Measurements from ENCODE around the gene FYB1.

Gene FYB1

DNA sequence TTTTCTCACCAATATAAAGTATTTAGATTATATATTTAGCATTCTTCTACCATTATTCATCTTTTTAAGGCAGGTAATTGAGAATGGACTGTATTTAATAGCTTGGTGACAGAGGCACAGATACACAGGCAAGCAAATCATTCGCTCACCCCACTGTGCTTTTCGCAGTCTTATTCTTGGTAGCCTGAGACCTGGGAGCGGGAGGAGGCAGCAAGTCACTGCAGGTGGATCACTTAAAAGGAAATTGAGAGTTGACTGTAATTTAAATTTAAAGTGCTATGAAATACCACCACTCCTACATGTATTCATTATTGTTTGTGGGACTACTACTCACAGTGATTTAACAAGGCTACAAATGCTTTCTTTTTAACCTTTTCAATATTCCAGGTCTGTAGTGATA lies 154.9 kb downstream of the FYB1 start:
- WGBS, 2 donors (ENCODE audit: extremely low coverage in 2 of 2, insufficient read length in 2 of 2, insufficient replicate concordance in 1 of 2) = no CpG with 5 or more reads among the region's 3 CpGs
- peaks cover 9 to 20% of the 10 kb centered on the region in 2 donors for H3K9me3 ChIP-seq (replicated peaks in 1 of 2; ENCODE audit: control insufficient read depth in 2 of 2, insufficient read depth in 1 of 2, low read depth in 1 of 2, low read length in 2 of 2)

GRCh38 chr5:39063037-39063436 lies 156.3 kb downstream of the FYB1 start:
- H3K18ac ChIP-seq (ENCODE audit: low read length) = no peak overlapping the region
- no peak overlapping the region for H3K23ac ChIP-seq (ENCODE audit: low read depth, low read length, poor library complexity)
- H3K4me3 ChIP-seq (ENCODE audit: low read length in 2 of 2) = no peak overlapping the region
- no peaks in the 10 kb centered on the region for H3K4me1 ChIP-seq (ENCODE audit: control insufficient read depth in 2 of 2, insufficient read depth in 1 of 2, low read depth in 1 of 2, low read length in 2 of 2)
- no CpG with 5 or more reads among the region's 2 CpGs for WGBS, 2 donors (ENCODE audit: extremely low coverage in 2 of 2, insufficient read length in 2 of 2, insufficient replicate concordance in 1 of 2)
- H4K8ac ChIP-seq (ENCODE audit: low read depth, low read length) = no peak overlapping the region
- no peak overlapping the region for H3K27ac ChIP-seq (replicated peaks; ENCODE audit: low read length)
- H2AFZ ChIP-seq (ENCODE audit: low read length) = no peak overlapping the region
- no peaks in the 10 kb centered on the region for H3K27me3 ChIP-seq (ENCODE audit: control insufficient read depth in 3 of 3, insufficient read depth in 3 of 3, low read depth in 1 of 3, low read length in 3 of 3)
- no peak overlapping the region for H3K4ac ChIP-seq (ENCODE audit: low read length)
- H2BK5ac ChIP-seq (ENCODE audit: low read length) = no peak overlapping the region
- H3K36me3 ChIP-seq (replicated peaks in 1 of 2; ENCODE audit: control insufficient read depth in 2 of 2, insufficient read depth in 2 of 2, low read length in 2 of 2) = peaks cover 6 to 15% of the 10 kb centered on the region in 2 donors
- H2AK5ac ChIP-seq (ENCODE audit: low read depth, low read length) = no peak overlapping the region
- no peak overlapping the region for H2BK15ac ChIP-seq (ENCODE audit: low read length)
- no peaks in the 10 kb centered on the region for H3K79me1 ChIP-seq (ENCODE audit: low read depth, low read length)
- H4K91ac ChIP-seq (ENCODE audit: low read depth, low read length, poor library complexity) = no peak overlapping the region
- H3K9me3 ChIP-seq (replicated peaks in 1 of 2; ENCODE audit: control insufficient read depth in 2 of 2, insufficient read depth in 1 of 2, low read depth in 1 of 2, low read length in 2 of 2) = peaks cover 9 to 20% of the 10 kb centered on the region in 2 donors
- no peak overlapping the region for H3K14ac ChIP-seq (ENCODE audit: low read length)
- no peak overlapping the region for H2BK120ac ChIP-seq (ENCODE audit: low read depth, low read length)
- H2BK12ac ChIP-seq (ENCODE audit: low read length) = no peak overlapping the region
- H3K4me2 ChIP-seq (ENCODE audit: insufficient read depth, low read length, poor library complexity, severe bottlenecking) = no peak overlapping the region
- no peak overlapping the region for H3K9ac ChIP-seq (ENCODE audit: low read depth, low read length, poor library complexity)
- DNase-seq (ENCODE audit: low spot score) = no peak

More for the DNA sequence above, 154.9 kb downstream of the FYB1 start:
- no peaks in the 10 kb centered on the region for H3K4me1 ChIP-seq (ENCODE audit: control insufficient read depth in 2 of 2, insufficient read depth in 1 of 2, low read depth in 1 of 2, low read length in 2 of 2)
- no peak overlapping the region for H3K4me3 ChIP-seq (ENCODE audit: low read length in 2 of 2)
- H2BK120ac ChIP-seq (ENCODE audit: low read depth, low read length) = no peak overlapping the region
- no peaks in the 10 kb centered on the region for H3K79me1 ChIP-seq (ENCODE audit: low read depth, low read length)
- no peaks in the 10 kb centered on the region for H3K27me3 ChIP-seq (ENCODE audit: control insufficient read depth in 3 of 3, insufficient read depth in 3 of 3, low read depth in 1 of 3, low read length in 3 of 3)
- H3K9ac ChIP-seq (ENCODE audit: low read depth, low read length, poor library complexity) = no peak overlapping the region
- H3K4ac ChIP-seq (ENCODE audit: low read length) = no peak overlapping the region
- no peak overlapping the region for H3K18ac ChIP-seq (ENCODE audit: low read length)
- no peak overlapping the region for H3K4me2 ChIP-seq (ENCODE audit: insufficient read depth, low read length, poor library complexity, severe bottlenecking)
- no peak overlapping the region for H2BK12ac ChIP-seq (ENCODE audit: low read length)
- H4K8ac ChIP-seq (ENCODE audit: low read depth, low read length) = no peak overlapping the region
- no peak overlapping the region for H3K14ac ChIP-seq (ENCODE audit: low read length)
- no peak overlapping the region for H2AK5ac ChIP-seq (ENCODE audit: low read depth, low read length)
- no peak overlapping the region for H3K23ac ChIP-seq (ENCODE audit: low read depth, low read length, poor library complexity)
- H4K91ac ChIP-seq (ENCODE audit: low read depth, low read length, poor library complexity) = no peak overlapping the region
- peaks cover 6 to 26% of the 10 kb centered on the region in 2 donors for H3K36me3 ChIP-seq (replicated peaks in 1 of 2; ENCODE audit: control insufficient read depth in 2 of 2, insufficient read depth in 2 of 2, low read length in 2 of 2)
- H2BK15ac ChIP-seq (ENCODE audit: low read length) = no peak overlapping the region
- no peak overlapping the region for H2BK5ac ChIP-seq (ENCODE audit: low read length)
- no peak overlapping the region for H3K27ac ChIP-seq (replicated peaks; ENCODE audit: low read length)
- no peak for DNase-seq (ENCODE audit: low spot score)
- no peak overlapping the region for H2AFZ ChIP-seq (ENCODE audit: low read length)

DNA sequence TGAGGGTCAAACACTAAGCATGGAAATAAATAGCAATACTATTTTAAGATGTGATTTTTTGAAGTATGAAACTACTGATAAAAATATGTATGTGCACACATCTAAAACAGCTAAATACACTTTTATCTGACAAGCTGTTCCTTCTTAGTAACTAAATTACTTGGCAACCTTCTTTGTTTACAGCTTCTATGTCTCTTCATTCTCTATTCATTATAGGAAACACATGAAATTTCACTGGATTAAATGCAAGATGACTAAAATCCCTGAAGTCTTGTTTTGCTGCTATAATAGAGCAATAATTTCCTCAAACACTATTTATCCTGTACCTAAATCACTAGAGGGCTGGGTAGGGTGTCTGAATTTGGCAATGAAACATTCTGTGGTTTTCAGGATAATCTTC lies 156.8 kb downstream of the FYB1 start:
- no peaks in the 10 kb centered on the region for H3K27me3 ChIP-seq (ENCODE audit: control insufficient read depth in 3 of 3, insufficient read depth in 3 of 3, low read depth in 1 of 3, low read length in 3 of 3)
- no peak overlapping the region for H2BK120ac ChIP-seq (ENCODE audit: low read depth, low read length)

GRCh38 chr5:39062104-39062503 lies 157.3 kb downstream of the FYB1 start:
- H2AK5ac ChIP-seq (ENCODE audit: low read depth, low read length) = no peak overlapping the region
- no peak overlapping the region for H4K8ac ChIP-seq (ENCODE audit: low read depth, low read length)
- H3K27ac ChIP-seq (replicated peaks; ENCODE audit: low read length) = no peak overlapping the region
- H2BK5ac ChIP-seq (ENCODE audit: low read length) = no peak overlapping the region
- no peak overlapping the region for H3K4ac ChIP-seq (ENCODE audit: low read length)
- no peak overlapping the region for H3K4me2 ChIP-seq (ENCODE audit: insufficient read depth, low read length, poor library complexity, severe bottlenecking)
- no peak overlapping the region for H2BK12ac ChIP-seq (ENCODE audit: low read length)
- H3K4me3 ChIP-seq (ENCODE audit: low read length in 2 of 2) = no peak overlapping the region
- no peak overlapping the region for H4K91ac ChIP-seq (ENCODE audit: low read depth, low read length, poor library complexity)
- DNase-seq (ENCODE audit: low spot score) = no peak
- WGBS, 2 donors (ENCODE audit: extremely low coverage in 2 of 2, insufficient read length in 2 of 2, insufficient replicate concordance in 1 of 2) = 100% methylated on average over 1 of the region's 3 CpGs; no CpG with 5 or more reads in 1 of the 2 donors
- no peak overlapping the region for H2BK15ac ChIP-seq (ENCODE audit: low read length)
- H3K27me3 ChIP-seq (ENCODE audit: control insufficient read depth in 3 of 3, insufficient read depth in 3 of 3, low read depth in 1 of 3, low read length in 3 of 3) = no peaks in the 10 kb centered on the region
- peaks cover 5 to 12% of the 10 kb centered on the region in 2 donors for H3K36me3 ChIP-seq (replicated peaks in 1 of 2; ENCODE audit: control insufficient read depth in 2 of 2, insufficient read depth in 2 of 2, low read length in 2 of 2)
- H3K79me1 ChIP-seq (ENCODE audit: low read depth, low read length) = no peaks in the 10 kb centered on the region
- no peak overlapping the region for H3K23ac ChIP-seq (ENCODE audit: low read depth, low read length, poor library complexity)
- no peak overlapping the region for H3K9ac ChIP-seq (ENCODE audit: low read depth, low read length, poor library complexity)
- H2BK120ac ChIP-seq (ENCODE audit: low read depth, low read length) = no peak overlapping the region
- H3K9me3 ChIP-seq (replicated peaks in 1 of 2; ENCODE audit: control insufficient read depth in 2 of 2, insufficient read depth in 1 of 2, low read depth in 1 of 2, low read length in 2 of 2) = peaks cover 8 to 20% of the 10 kb centered on the region in 2 donors
- H3K18ac ChIP-seq (ENCODE audit: low read length) = no peak overlapping the region
- H3K4me1 ChIP-seq (ENCODE audit: control insufficient read depth in 2 of 2, insufficient read depth in 1 of 2, low read depth in 1 of 2, low read length in 2 of 2) = no peaks in the 10 kb centered on the region
- H3K14ac ChIP-seq (ENCODE audit: low read length) = no peak overlapping the region
- no peak overlapping the region for H2AFZ ChIP-seq (ENCODE audit: low read length)

More for the DNA sequence above, 156.8 kb downstream of the FYB1 start:
- H2BK5ac ChIP-seq (ENCODE audit: low read length) = no peak overlapping the region
- H3K27ac ChIP-seq (replicated peaks; ENCODE audit: low read length) = no peak overlapping the region
- H2AK5ac ChIP-seq (ENCODE audit: low read depth, low read length) = no peak overlapping the region
- no peak for DNase-seq (ENCODE audit: low spot score)
- no peak overlapping the region for H3K23ac ChIP-seq (ENCODE audit: low read depth, low read length, poor library complexity)
- no peak overlapping the region for H3K9ac ChIP-seq (ENCODE audit: low read depth, low read length, poor library complexity)
- peaks cover 9 to 20% of the 10 kb centered on the region in 2 donors for H3K9me3 ChIP-seq (replicated peaks in 1 of 2; ENCODE audit: control insufficient read depth in 2 of 2, insufficient read depth in 1 of 2, low read depth in 1 of 2, low read length in 2 of 2)
- no peak overlapping the region for H3K18ac ChIP-seq (ENCODE audit: low read length)
- H3K4me1 ChIP-seq (ENCODE audit: control insufficient read depth in 2 of 2, insufficient read depth in 1 of 2, low read depth in 1 of 2, low read length in 2 of 2) = no peaks in the 10 kb centered on the region
- no peaks in the 10 kb centered on the region for H3K79me1 ChIP-seq (ENCODE audit: low read depth, low read length)
- H4K91ac ChIP-seq (ENCODE audit: low read depth, low read length, poor library complexity) = no peak overlapping the region
- no peak overlapping the region for H3K4ac ChIP-seq (ENCODE audit: low read length)
- no peak overlapping the region for H3K4me2 ChIP-seq (ENCODE audit: insufficient read depth, low read length, poor library complexity, severe bottlenecking)
- no peak overlapping the region for H2BK12ac ChIP-seq (ENCODE audit: low read length)
- H2AFZ ChIP-seq (ENCODE audit: low read length) = no peak overlapping the region
- no peak overlapping the region for H3K4me3 ChIP-seq (ENCODE audit: low read length in 2 of 2)
- H4K8ac ChIP-seq (ENCODE audit: low read depth, low read length) = no peak overlapping the region
- H2BK15ac ChIP-seq (ENCODE audit: low read length) = no peak overlapping the region
- H3K14ac ChIP-seq (ENCODE audit: low read length) = no peak overlapping the region
- H3K36me3 ChIP-seq (replicated peaks in 1 of 2; ENCODE audit: control insufficient read depth in 2 of 2, insufficient read depth in 2 of 2, low read length in 2 of 2) = peaks cover 6 to 15% of the 10 kb centered on the region in 2 donors

Measured in neuronal stem cell (in vitro differentiated cells).